Fibroblast of peridontal ligament (primary cell): ENCODE results near the gene MUC12.
"Not testable (repeated sequence)": the region's sequence is repeated elsewhere in the genome, so short reads cannot be mapped to it uniquely, and the experiment has no call there.

ENCODE experiments used
- DNase-seq: peaks from one replicate; pipeline ENCODE4 v3.0.0-alpha.2; 2010; ENCODE audit errors: extremely low read depth

The MUC12 gene

DNA sequence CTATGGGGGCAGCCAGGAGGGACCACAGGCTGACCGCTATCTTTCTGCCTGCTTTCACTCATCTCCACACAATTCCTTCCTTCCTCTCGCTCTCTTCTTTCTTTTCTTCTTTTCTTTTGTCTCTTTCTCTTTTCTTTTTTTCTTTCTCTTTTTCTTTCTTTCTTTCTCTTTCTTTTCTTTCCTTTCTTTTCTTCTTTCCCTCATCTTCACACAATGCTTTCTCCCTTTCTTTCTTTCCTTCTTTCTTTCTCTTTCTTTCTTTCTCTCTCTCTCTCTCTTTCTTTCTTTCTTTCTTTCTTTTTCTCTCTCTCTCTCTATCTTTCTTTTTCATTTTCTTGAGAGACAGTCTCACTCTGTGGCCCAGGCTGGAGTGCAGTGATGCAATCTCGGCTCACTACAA, 6.8 kb upstream of the MUC12 start:
- DNase-seq = no peak

DNA sequence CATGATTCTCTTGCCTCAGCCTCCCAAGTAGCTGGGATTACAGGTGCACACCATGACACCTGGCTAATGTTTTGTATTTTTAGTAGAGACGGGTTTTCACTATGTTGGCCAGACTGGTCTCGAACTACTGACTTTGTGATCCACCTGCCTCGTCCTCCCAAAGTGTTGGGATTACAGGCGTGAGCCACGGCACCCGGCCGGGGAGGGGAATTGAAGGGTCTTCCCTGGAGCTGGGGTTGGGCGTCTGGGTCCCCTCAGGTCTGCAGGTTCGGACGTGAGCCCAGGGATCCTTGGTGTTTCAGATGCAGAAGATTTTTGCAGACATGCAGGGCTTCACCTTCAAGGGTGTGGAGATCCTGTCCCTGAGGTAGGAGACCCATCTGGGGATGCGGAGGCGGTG, 6.0 kb upstream of the MUC12 start:
- DNase-seq = no peak

DNA sequence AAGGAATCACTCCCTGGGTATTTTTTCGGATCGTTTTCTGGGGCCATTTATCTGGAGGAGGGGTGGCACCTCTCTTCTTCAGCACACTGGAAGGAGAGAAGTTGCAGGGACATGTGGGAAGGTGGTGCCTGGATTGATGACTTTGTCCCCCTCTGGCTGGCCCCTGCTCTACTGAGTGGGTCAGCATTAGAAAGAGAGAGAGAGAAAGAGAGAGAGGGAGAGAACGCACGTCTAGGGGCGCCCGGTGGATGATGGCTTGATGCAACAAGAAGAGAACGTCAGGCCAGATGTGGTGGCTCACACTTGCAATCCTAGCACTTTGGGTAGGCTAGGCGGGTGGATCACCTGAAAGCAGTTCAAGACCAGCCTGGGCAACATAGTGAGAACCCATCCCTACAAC, 5.5 kb upstream of the MUC12 start:
- no peak for DNase-seq

DNA sequence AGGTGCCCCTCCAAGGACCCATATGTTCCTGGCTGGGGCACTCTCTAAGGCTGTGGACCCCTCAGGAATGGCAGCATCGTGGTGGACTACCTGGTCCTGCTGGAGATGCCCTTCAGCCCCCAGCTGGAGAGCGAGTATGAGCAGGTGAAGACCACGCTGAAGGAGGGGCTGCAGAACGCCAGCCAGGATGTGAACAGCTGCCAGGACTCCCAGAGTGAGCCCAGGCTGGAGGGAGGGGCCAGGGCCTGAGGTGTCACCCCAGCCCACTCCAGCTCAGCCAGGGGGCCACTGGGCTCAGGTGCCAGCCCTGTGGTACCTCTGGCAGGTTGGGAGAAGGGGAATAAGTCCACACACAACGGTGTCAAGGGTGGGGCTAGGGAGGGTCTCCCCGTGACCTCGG, 4.7 kb upstream of the MUC12 start:
- DNase-seq = no peak

DNA sequence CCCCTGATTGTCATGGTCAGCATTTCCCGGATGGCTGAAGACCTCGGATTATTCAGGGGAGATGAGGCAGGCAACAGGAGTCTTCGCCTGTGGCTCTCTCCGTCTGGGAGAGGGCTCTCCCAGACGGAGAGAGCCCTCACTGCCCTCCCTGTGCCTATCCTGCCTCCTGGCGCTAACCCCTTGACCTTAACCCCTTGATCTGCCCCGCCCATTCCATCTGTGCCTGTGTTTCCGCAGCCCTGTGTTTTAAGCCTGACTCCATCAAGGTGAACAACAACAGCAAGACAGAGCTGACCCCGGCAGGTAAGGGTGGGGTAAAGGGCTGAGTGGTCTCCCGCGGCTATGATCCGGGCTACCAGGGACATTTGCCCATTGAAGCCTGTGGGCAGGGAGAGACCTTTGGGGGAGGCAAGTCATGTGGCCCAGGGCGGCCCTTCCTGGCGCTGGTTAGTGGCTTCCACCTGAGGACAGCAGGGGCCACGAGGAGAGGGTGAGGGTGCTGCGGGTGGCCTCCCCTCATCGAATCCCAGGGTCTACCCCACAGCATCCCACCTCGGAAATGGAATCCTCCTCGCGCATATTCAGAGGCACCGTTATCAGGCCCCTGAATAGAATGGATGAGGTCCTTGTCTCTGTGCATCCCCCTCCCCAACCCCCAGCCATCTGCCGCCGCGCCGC, 4.2 kb upstream of the MUC12 start:
- no peak for DNase-seq

DNA sequence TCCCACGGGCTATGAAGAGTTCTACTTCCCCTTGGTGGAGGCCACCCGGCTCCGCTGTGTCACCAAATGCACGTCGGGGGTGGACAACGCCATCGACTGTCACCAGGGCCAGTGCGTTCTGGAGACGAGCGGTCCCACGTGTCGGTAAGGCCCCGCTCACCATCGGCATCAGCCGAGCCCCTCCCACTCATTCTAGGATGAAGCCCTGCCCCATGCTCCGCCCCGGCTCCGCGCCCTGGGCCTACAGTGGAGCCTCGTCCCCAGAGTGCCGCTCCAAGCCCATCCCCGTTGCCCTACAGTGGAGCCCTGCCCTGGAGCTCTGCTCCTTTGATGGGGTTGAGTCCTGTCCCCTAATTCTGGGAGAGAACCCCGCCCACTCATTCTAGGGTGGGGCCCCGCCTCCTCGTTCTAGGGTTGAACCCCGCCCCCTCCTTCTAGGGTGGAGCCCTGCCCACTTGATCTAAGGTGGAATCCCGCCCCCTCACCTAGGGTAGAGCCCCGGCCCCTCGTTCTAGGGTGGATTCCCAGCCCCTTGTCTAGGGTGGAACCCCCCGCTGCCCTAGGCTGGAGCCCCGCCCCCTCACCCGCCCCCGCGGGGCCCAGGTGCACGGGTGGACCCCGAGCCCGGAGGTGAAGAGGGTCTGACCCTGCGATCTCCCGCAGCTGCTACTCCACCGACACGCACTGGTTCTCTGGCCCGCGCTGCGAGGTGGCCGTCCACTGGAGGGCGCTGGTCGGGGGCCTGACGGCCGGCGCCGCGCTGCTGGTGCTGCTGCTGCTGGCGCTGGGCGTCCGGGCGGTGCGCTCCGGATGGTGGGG, 3.4 kb upstream of the MUC12 start:
- DNase-seq = no peak

DNA sequence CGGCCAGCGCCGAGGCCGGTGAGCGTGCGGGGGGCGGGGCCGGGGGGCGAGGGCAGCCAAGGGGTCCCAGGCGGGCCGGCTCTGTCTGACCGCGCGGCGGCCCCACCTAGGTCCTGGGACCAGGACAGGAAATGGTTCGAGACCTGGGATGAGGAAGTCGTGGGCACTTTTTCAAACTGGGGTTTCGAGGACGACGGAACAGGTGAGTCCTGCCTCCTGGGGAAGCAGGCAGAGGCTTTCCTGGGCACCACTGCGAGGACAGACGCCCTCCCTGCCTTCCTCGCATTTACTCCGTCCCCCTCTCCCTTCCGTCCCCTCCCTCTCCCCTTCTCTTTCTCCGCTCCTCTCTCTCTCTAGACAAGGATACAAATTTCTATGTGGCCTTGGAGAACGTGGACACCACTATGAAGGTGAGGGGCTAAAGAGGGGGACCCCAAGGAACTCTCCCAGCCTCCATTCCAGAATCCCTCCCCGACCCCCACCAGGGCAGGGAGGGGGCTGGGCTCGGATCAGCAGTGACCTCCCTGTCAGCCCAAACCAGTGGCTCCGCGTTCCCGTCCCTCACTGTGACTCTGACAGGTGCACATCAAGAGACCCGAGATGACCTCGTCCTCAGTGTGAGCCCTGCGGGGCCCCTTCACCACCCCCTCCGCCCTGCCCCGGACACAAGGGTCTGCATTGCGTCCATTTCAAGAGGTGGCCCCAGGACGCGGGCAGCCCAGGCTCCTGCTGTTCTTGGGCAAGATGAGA, 2.6 kb upstream of the MUC12 start:
- DNase-seq = no peak

DNA sequence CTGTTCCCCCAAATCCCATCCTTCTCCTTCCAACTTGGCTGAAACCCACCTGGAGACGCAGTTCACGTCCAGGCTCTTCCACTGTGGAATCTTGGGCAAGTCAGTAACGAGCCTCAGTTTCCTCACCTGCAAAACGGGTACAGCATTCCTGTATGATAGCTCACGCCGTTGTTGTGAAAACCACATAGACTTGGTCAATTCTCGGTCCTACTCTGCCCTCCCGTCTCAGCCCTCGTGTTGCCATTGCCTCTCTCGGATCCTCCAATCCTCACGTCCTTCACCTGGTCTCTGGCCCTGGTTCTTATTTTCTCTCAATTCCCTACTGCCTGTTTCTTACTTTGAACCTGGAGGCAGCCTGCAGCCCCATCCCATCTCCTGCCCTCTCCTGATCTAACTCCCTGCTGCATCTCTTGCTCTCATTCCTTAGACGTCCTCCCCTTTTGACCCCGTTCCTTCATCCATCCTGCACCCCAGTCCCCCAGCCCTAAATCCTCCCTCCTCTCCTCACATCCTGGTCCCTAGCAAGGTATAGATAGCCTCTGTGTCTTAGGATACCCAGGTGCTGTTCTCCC, 2.0 kb upstream of the MUC12 start:
- DNase-seq = no peak

DNA sequence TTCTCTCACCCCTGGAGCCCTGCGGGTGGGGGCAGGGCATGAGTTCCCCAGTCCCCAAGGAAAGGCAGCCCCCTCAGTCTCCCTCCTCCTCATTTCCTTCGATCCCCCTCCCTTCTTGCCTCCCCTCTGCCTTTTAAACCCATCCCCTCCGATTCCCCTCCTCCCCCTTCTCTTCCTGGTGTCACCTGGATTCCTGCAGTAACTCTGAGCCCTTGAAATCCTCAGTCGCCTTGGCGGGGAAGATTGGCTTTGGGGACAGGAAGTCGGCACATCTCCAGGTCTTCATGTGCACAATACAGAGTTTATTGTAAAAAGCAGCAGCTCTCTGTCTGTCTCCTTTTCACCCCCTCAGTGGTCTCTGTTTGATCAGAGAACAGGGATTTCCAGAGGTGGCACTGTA, 1.3 kb upstream of the MUC12 start:
- DNase-seq = no peak

DNA sequence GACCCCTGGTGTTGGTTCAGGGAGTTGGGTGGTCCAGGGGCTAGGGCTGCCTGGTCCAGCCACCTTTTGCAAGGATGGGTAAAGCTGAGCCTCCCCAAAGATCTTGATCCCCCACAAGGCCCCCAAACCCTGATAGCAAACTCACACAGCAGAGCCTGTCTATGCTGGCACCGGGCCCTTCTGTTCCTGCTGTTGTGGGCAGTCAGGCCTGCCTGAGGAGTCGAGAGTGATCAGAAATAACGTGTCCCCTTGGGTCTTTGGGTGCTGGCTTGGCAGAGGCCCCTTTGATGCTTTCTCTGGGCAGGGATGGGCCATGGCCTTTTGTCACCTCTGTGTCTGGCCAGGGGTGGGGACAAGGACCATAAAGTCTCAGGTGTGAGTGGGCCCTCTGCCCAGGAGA, 715 bp upstream of the MUC12 start:
- DNase-seq = no peak

DNA sequence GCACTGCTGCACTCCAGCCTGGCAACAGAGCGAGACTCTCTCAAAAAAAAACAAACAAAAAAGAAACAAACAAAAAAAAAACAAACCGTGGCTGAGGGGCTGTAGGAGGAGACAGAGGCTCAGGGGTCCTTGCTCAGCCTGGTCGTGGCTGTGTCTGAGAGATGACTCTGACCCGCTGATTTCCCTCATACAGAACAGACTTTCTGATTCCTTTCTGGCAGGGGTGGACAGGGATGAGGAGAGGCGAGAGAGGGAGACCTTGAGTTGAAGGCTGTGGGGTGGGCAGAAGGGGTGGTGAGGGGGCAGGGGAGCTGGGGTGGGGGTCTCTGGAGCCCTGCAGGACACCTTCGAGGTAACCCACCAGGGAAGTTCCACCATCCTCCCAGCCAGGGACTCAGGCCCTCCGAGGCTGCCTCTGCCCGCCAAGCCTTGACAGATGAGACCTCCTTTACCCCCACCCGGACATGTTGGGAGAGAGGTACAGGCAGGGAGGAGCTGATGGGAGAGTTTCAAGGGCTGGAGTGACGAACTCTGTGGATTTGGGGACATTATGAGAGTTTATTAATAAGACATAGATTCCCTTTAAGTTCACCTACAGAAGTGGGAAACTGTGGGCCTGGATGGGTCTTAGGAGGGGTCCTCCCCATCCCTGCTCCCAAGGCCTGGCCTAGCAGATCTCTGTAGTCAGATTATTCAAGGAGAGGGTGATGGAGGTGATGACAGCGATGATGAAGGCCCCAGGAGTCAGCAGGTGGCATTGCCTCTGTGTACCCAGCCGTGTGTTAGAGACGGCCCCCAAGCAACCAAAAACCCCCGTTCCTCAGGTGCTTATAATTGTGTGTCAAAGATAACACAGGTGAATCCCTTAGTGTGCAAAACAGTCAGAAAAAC, 2.0 kb downstream of the MUC12 start:
- no peak for DNase-seq

DNA sequence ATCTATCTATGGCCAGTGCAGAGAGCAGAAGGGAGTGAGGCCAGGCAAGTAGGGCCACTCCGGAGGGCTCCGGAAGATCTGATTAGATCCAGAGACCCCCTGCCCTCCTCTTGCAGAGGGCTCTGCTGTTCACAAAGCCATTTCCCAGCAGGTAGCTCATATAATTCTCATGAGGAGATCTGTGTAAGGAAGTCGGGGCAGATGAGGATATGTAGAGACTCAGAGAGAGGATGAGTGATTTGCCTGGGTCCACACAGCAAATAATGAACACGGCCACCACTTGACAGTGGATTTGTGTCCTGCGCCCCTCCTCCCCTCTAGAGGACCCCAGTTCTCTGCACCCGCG, 2.6 kb downstream of the MUC12 start:
- no peak for DNase-seq

DNA sequence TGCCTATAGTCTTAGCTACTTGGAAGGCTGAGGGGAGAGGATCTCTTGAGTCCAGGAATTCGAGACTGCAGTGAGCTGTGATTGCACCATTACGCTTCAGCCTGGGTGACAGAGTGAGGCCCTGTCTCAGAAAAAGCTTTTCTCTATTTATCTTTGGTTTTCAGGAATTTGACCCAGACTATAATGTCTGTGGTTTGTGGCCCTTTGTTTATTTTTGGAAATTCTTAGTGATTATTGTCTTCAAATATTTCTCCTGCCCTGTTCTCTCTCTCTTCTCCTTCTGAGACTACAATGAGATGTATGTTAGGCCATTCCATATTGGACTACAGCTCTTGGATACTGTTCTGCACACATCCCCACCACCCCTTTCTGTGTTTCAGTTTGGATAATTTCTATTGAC, 4.7 kb downstream of the MUC12 start:
- DNase-seq = no peak

DNA sequence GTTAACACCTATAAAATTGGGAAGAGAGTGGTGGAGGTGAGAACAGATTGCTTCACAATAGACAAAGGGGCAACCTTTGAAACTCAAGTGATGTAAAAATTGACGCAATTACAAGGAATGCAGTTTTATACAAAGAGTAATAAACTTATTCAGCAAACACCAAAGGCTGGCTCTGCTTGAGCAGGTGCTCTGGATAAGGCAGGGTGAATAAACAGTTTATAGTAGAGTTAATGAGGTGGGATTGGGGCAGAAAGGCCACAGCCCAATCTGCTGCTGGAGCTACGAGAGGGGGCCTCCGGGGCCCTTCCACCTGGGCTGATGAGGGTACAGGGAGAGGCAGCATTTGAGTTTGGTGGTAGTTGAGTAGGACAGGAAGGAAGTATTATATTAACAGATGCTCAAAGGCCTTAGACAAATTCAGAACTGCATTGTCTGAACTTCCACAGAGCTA, 6.0 kb downstream of the MUC12 start:
- no peak for DNase-seq

DNA sequence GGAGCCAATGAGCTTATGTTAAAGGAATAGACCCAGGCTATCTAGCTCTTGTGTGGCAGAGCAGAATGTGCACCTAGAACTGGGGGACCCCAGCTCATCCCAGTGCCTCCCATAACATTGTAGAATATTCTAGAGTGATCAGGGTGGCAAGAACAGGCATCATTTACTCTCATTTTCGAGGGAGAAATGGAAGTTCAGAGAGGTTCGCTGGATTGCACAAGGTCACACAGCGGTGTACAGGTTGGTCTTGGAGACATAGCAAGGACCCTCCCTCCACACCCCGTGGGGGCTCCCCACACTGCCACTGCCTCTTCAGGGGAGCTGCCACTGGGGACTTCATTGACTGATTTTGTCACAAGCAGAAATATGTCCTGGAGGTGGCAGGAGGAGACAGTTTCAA, 8.9 kb downstream of the MUC12 start:
- no peak for DNase-seq

DNA sequence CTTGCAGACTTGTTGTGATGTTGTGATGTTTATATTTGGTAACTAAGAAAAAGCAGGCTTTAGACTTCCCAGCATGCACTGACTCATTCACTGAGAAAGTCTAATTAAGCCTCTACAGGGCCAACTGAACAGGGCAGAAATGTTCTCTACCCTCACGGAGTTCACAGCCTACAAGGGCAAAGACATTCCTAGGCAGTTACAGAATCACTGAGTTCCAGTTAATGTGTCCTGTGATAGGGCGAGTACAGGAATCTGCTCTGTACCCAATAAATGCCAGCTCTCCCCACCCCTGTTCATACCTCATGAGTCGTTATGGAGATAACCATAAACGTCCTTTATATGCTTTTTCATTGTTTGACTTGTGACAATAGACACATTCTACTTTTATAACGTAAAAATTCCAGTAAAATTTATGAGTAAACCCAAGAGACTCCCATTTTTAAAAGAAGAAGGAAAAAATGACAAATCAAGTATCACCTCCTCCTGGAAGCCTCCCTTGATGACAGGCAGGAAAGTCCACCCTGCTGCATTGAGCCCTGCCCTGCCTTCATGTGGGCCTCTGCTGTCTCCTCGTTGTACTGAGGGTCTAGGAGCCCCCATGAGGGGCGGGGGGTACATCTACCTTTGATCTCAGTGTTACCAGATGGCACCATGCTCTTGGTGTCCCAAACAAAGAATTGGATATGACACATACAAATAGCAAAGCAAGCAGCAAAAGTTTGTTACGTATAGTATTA, 14.3 kb downstream of the MUC12 start:
- no peak for DNase-seq

DNA sequence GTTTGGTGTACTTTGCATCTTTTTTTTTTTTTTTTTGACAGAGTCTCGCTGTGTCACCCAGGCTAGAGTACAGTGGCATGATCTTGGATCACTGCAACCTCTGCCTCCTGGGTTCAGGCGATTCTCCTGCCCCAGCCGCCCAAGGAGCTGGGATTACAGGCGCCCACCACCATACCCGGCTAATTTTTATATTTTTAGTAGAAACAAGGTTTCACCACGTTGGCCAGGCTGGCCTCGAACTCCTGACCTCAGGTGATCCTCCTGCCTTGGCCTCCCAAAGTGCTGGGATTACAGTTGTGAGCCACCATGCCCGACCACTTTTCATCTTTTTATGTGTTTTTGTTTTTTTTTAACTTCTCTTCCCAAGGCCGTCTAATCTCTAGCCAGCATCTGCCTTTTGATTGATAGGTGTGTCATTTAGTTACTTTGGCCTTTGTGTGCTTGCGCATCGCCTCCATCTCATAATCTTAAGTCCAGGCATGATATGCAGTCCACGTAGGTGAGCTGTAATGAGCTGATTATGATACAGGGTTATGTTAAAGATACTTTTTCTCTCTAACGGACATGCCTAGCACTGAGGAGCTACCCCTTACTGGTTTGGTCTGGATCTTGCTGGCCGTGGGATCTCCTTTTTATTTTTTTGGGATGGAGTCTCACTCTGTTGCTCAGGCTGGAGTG, 15.0 kb downstream of the MUC12 start:
- DNase-seq = not testable (repeated sequence)

DNA sequence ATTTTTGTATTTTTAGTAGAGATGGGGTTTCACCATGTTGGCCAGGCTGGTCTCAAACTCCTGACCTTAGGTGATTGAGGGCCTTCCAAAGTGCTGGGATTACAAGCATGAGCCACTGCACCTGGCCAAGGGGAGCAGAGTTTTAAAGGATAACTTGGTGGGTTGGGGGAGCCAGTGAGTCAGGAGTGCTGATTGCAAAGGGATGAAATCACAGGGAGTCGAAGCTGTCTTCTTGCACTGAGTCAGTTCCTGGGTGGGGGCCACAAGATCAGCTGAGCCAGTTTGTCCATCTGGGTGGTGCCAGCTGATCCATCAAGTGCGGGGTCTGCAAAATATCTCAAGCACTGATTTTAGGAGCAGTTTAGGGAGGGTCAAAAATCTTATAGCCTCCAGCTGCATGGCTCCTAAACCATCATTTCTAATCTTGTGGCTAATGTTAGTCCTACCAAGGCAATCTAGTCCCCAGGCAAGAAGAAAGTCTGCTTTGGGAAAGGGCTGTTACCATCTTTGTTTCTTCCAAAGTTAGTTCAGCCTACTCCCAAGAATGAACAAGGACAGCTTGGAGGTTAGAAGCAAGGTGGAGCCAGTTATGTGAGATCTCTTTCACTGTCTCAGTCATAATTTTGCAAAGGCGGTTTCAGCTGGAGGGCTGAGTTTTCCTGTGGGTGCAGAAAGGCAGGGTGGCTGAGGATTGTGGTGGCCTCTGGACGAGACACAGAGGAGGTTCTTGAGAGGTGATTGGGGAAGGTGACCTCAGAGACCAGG, 15.8 kb downstream of the MUC12 start:
- DNase-seq = not testable (repeated sequence)

DNA sequence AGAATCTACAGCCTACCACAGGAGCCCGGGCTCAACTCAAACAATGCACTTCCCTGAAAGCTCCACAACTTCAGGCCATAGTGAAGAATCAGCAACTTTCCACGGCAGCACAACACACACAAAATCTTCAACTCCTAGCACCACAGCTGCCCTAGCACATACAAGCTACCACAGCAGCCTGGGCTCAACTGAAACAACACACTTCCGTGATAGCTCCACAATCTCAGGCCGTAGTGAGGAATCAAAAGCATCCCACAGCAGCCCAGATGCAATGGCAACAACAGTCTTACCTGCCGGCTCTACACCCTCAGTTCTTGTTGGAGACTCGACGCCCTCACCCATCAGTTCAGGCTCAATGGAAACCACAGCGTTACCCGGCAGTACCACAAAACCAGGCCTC, 22.3 kb downstream of the MUC12 start:
- DNase-seq = no peak
